SU-DHL-6 (cell line): Measurements from ENCODE around the gene MADCAM1.

Experiments
- H2AFZ ChIP-seq: fragments of 200-600 bp; sonication (generic); 2 replicates; pipeline ENCODE4 v1.6.1; 2014; ENCODE audit warnings: low read depth, mild to moderate bottlenecking, moderate library complexity, mixed read lengths, antibody characterized with exemption, low read length; ENCODE audit not compliant: severe bottlenecking
- H3F3A ChIP-seq: fragments of 200-600 bp; shearing (Covaris generic); 2 replicates; pipeline ENCODE4 v1.6.0; 2016; ENCODE audit warnings: antibody characterized with exemption, mild to moderate bottlenecking; ENCODE audit not compliant: insufficient read depth
- H3K27ac ChIP-seq: fragments of 200-600 bp; sonication (generic); 2 replicates; pipeline ENCODE4 v1.5.1; 2016; ENCODE audit warnings: low read depth, mild to moderate bottlenecking, low read length, moderate library complexity, mixed read lengths
- H3K27me3 ChIP-seq: fragments of 200-600 bp; sonication (generic), shearing (Covaris generic); 2 replicates; pipeline ENCODE4 v1.6.0; 2014; ENCODE audit warnings: mild to moderate bottlenecking, low read length
- H3K36me3 ChIP-seq: fragments of 200-600 bp; sonication (generic); 2 replicates; pipeline ENCODE4 v1.6.1; 2014; ENCODE audit warnings: mild to moderate bottlenecking, low read length, mixed read lengths
- H3K4me2 ChIP-seq: fragments of 300-600, 200-600 bp; shearing (Covaris generic), sonication (generic); 2 replicates; pipeline ENCODE4 v1.6.0; 2014; ENCODE audit warnings: low read length, low read depth, mild to moderate bottlenecking; ENCODE audit not compliant: poor library complexity, severe bottlenecking
- H3K4me3 ChIP-seq: fragments of 200-600 bp; sonication (generic); 2 replicates; pipeline ENCODE4 v1.5.1; 2014; ENCODE audit warnings: antibody characterized with exemption, low read length, mild to moderate bottlenecking, mixed read lengths; ENCODE audit not compliant: insufficient read depth, poor library complexity, severe bottlenecking
- H3K79me2 ChIP-seq: fragments of 200-600 bp; sonication (generic); 2 replicates; pipeline ENCODE4 v1.6.1; 2014; ENCODE audit warnings: mild to moderate bottlenecking, low read length, moderate library complexity; ENCODE audit not compliant: insufficient read depth
- H3K9ac ChIP-seq: fragments of 200-600 bp; sonication (generic); 2 replicates; pipeline ENCODE4 v1.7.0; 2014; ENCODE audit warnings: mild to moderate bottlenecking, low read length
- H3K9me2 ChIP-seq: fragments of 200-600 bp; sonication (generic); replicated peaks from 2 replicates; pipeline ENCODE4 v1.6.1; 2014; ENCODE audit warnings: low read length; ENCODE audit not compliant: insufficient read depth
- H3K9me3 ChIP-seq: fragments of 200-600 bp; sonication (generic); 2 replicates; pipeline ENCODE4 v1.6.1; 2014; ENCODE audit warnings: low read length, mixed read lengths; ENCODE audit not compliant: insufficient read depth
- H4K20me1 ChIP-seq: fragments of 200-600 bp; sonication (generic); 2 replicates; pipeline ENCODE4 v1.6.1; 2014; ENCODE audit warnings: low read depth, mild to moderate bottlenecking, antibody characterized with exemption, low read length, moderate library complexity, mixed read lengths
- CTCF ChIP-seq: fragments of 200-600 bp; sonication (generic); IDR thresholded peaks from one replicate; pipeline ENCODE4 v1.5.1; 2017; ENCODE audit warnings: antibody characterized with exemption, mild to moderate bottlenecking, low read length, moderate library complexity; ENCODE audit not compliant: insufficient read depth, poor library complexity, severe bottlenecking
- EZH2phosphoT487 ChIP-seq: fragments of 200-600 bp; sonication (generic), shearing (Covaris generic); conservative IDR thresholded peaks from 2 replicates; pipeline ENCODE4 v1.6.1; 2018; ENCODE audit warnings: mild to moderate bottlenecking, antibody characterized with exemption, low read length, moderate library complexity, mixed read lengths

The MADCAM1 gene

GRCh38 chr19:460877-461720, 35.2 kb upstream of the MADCAM1 start, which contains the start of gene SHC2:
SHC2 (minus strand) TSS chr19:461033; CDS start chr19:460996, 37 bp downstream.
- Histone ChIP-seq H3K36me3 (no peaks in the 10 kb centered on the region), H2AFZ (no peak within 1 kb of the TSS)
- TF ChIP-seq CTCF = no peak
- TF ChIP-seq EZH2phosphoT487 = no peak

GRCh38 chr19:461721-462551, 34.4 kb upstream of the MADCAM1 start:
- peaks cover 3% of the 10 kb centered on the region; the same call in 1 of the 2 replicates for H3K9me3 ChIP-seq
- H2AFZ ChIP-seq = no peak overlapping the region
- no peaks in the 10 kb centered on the region for H3K79me2 ChIP-seq
- H3K27me3 ChIP-seq = no peaks in the 10 kb centered on the region
- no peak overlapping the region for H3K4me3 ChIP-seq
- TF ChIP-seq EZH2phosphoT487 (no peak), CTCF (no peak)
- H3K9me2 ChIP-seq = no peaks in the 10 kb centered on the region
- H3K27ac ChIP-seq = no peak overlapping the region
- H3K36me3 ChIP-seq = no peaks in the 10 kb centered on the region
- H3K9ac ChIP-seq = no peak overlapping the region
- no peaks in the 10 kb centered on the region for H4K20me1 ChIP-seq
- H3F3A ChIP-seq = no peaks in the 10 kb centered on the region
- no peak overlapping the region for H3K4me2 ChIP-seq

More at GRCh38 chr19:460877-461720, 35.2 kb upstream of the MADCAM1 start, which contains the start of gene SHC2:
- Histone ChIP-seq H3K9me2 (no peaks in the 10 kb centered on the region), H3K27me3 (no peaks in the 10 kb centered on the region), H3F3A (no peaks in the 10 kb centered on the region), H3K79me2 (no peaks in the 10 kb centered on the region), H3K9ac (no peak within 1 kb of the TSS), H3K9me3 (peaks cover 9% of the 10 kb centered on the region; the same call in 1 of the 2 replicates), H3K4me3 (no peak within 1 kb of the TSS), H3K27ac (no peak within 1 kb of the TSS), H4K20me1 (no peaks in the 10 kb centered on the region), H3K4me2 (no peak within 1 kb of the TSS)

GRCh38 chr19:463483-464207, 32.6 kb upstream of the MADCAM1 start:
- no peaks in the 10 kb centered on the region for H3K27me3 ChIP-seq
- H4K20me1 ChIP-seq = no peaks in the 10 kb centered on the region
- H3K4me2 ChIP-seq = no peak overlapping the region
- H3K9me2 ChIP-seq = no peaks in the 10 kb centered on the region
- TF ChIP-seq CTCF = no peak
- TF ChIP-seq EZH2phosphoT487 = no peak
- no peaks in the 10 kb centered on the region for H3K79me2 ChIP-seq
- no peak overlapping the region for H3K9ac ChIP-seq
- H2AFZ ChIP-seq = no peak overlapping the region
- no peak overlapping the region for H3K27ac ChIP-seq
- no peaks in the 10 kb centered on the region for H3F3A ChIP-seq
- no peak overlapping the region for H3K4me3 ChIP-seq
- no peaks in the 10 kb centered on the region for H3K9me3 ChIP-seq
- no peaks in the 10 kb centered on the region for H3K36me3 ChIP-seq
